ENCODE measurements around the gene RBM19.

RBM19 gene

DNA sequence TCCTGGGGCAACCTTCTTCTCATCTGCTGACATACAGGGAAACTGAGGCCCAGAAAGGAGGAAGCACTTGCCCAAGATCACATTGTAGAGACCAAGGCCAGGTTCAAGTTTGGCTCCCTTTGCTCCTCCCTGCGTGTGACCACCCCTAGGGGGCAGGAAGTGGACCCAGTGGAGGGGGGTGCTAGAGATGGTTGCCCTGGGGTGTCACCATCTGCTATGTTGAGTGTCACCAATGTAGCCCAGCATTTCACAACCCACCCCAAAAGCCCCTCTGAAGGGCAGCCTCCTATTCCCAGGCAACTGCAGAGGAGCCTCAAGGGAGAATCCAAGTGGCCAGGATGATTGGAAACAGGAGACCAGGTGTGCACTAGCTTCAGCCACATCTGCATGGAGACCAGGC, 12.0 kb upstream of the RBM19 start:
- Histone ChIP-seq H3K27ac (no peak overlapping the region), H3K27me3 (ENCODE audit: insufficient read depth, low read depth, severe bottlenecking) (peaks cover 63% of the 10 kb centered on the region), H3K36me3 (no peaks in the 10 kb centered on the region), H3K4me3 (ENCODE audit: low read depth, low read length) (no peak overlapping the region), H3K9me3 (ENCODE audit: severe bottlenecking) (peaks cover under 1% of the 10 kb centered on the region)
- TF ChIP-seq, protein P1, sequence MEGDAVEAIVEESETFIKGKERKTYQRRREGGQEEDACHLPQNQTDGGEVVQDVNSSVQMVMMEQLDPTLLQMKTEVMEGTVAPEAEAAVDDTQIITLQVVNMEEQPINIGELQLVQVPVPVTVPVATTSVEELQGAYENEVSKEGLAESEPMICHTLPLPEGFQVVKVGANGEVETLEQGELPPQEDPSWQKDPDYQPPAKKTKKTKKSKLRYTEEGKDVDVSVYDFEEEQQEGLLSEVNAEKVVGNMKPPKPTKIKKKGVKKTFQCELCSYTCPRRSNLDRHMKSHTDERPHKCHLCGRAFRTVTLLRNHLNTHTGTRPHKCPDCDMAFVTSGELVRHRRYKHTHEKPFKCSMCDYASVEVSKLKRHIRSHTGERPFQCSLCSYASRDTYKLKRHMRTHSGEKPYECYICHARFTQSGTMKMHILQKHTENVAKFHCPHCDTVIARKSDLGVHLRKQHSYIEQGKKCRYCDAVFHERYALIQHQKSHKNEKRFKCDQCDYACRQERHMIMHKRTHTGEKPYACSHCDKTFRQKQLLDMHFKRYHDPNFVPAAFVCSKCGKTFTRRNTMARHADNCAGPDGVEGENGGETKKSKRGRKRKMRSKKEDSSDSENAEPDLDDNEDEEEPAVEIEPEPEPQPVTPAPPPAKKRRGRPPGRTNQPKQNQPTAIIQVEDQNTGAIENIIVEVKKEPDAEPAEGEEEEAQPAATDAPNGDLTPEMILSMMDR (IDR thresholded peaks at IDR 0.05; ENCODE audit: low read depth, low read length) = no peak
- no peak for DNase-seq

- TF ChIP-seq, protein P1 (IDR thresholded peaks at IDR 0.05; ENCODE audit: low read depth, low read length) = no peak
- Histone ChIP-seq H3K36me3 (no peaks in the 10 kb centered on the region), H3K27me3 (ENCODE audit: insufficient read depth, low read depth, severe bottlenecking) (peaks cover 84% of the 10 kb centered on the region), H3K4me3 (ENCODE audit: low read depth, low read length) (no peak overlapping the region), H3K27ac (no peak overlapping the region), H3K9me3 (ENCODE audit: severe bottlenecking) (peaks cover 6% of the 10 kb centered on the region)
- DNase-seq = no peak
Measured at GRCh38 chr12:113974006-113974405, 7.9 kb upstream of the RBM19 start.

GRCh38 chr12:113973109-113973904, 7.2 kb upstream of the RBM19 start:
- Histone ChIP-seq H3K27me3 (ENCODE audit: insufficient read depth, low read depth, severe bottlenecking) (peaks cover 86% of the 10 kb centered on the region), H3K36me3 (no peaks in the 10 kb centered on the region), H3K4me3 (ENCODE audit: low read depth, low read length) (no peak overlapping the region), H3K9me3 (ENCODE audit: severe bottlenecking) (peaks cover 6% of the 10 kb centered on the region), H3K27ac (no peak overlapping the region)
- DNase-seq = no peak
- TF ChIP-seq, protein P1 (IDR thresholded peaks at IDR 0.05; ENCODE audit: low read depth, low read length) = no peak

- H3K27me3 ChIP-seq (ENCODE audit: insufficient read depth, low read depth, severe bottlenecking) = peaks cover 73% of the 10 kb centered on the region
- H3K36me3 ChIP-seq = no peaks in the 10 kb centered on the region
- TF ChIP-seq, protein P1 (IDR thresholded peaks at IDR 0.05; ENCODE audit: low read depth, low read length) = no peak
- H3K27ac ChIP-seq = no peak overlapping the region
- no peak for DNase-seq
- H3K4me3 ChIP-seq (ENCODE audit: low read depth, low read length) = no peak overlapping the region
- peaks cover 6% of the 10 kb centered on the region for H3K9me3 ChIP-seq (ENCODE audit: severe bottlenecking)
Measured at GRCh38 chr12:113971392-113971791, 5.3 kb upstream of the RBM19 start.

GRCh38 chr12:113970211-113970610, 4.1 kb upstream of the RBM19 start:
- Histone ChIP-seq H3K4me3 (ENCODE audit: low read depth, low read length) (no peak overlapping the region), H3K27ac (no peak overlapping the region), H3K9me3 (ENCODE audit: severe bottlenecking) (peaks cover 6% of the 10 kb centered on the region), H3K36me3 (no peaks in the 10 kb centered on the region), H3K27me3 (ENCODE audit: insufficient read depth, low read depth, severe bottlenecking) (peaks cover 63% of the 10 kb centered on the region)
- no peak for DNase-seq
- TF ChIP-seq, protein P1 (IDR thresholded peaks at IDR 0.05; ENCODE audit: low read depth, low read length) = no peak

DNA sequence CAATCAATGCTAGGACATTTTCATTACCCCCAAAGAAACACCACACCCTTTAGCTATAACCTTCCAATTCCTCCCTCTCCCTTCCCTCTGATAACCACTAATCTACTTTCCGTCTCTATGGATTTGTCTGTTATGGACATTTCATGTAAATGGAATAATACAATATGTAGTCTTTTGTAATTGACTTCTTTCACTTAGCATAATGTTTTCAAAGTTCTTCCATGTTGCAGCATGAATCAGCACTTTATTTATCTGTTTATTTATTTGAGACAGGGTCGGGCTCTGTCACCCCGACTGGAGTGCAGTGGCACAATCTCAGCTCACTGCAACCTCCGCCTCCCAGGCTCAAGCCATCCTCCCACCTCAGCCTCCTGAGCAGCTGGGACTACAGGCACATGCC, 1.2 kb upstream of the RBM19 start:
- no peaks in the 10 kb centered on the region; the same call in 1 of the 2 replicates for H3K36me3 ChIP-seq
- H3K4me3 ChIP-seq (ENCODE audit: low read depth, low read length) = no peak overlapping the region
- TF ChIP-seq, protein P1 (IDR thresholded peaks at IDR 0.05; ENCODE audit: low read depth, low read length) = no peak
- no peak for DNase-seq
- peaks cover 2% of the 10 kb centered on the region for H3K9me3 ChIP-seq (ENCODE audit: severe bottlenecking)
- H3K27me3 ChIP-seq (ENCODE audit: insufficient read depth, low read depth, severe bottlenecking) = peaks cover 38% of the 10 kb centered on the region
- H3K27ac ChIP-seq = no peak overlapping the region
